HG03432 (cell line): ENCODE data around the gene FILIP1.

Experiments
- ATAC-seq: cut with Tn5 transposase; IDR thresholded peaks from one replicate; pipeline ENCODE4 v1.9.1; 2021; ENCODE audit warnings: mild to moderate bottlenecking, moderate library complexity; ENCODE audit not compliant: unreplicated experiment

Gene FILIP1

DNA sequence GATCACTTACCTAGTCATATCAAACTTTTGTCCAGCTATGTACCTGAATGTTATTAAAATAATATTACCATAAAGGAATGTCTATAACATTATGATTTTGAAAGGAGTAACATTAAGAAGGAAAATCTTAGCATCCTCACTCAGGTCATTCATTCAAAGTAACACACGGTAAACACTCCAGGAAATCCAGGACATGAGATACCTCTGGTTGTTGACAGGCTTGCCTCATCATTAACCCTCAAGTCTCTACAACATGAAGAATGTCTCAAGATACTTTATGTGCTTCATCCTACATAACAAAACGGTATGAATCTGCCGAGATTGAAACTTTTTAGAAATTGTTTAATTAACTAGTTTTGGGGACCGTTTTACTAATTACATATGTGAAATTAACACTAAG lies 690 bp upstream of the FILIP1 start:
- ATAC-seq = no peak

GRCh38 chr6:75492386-75493153 lies 1.0 kb downstream of the FILIP1 start:
- ATAC-seq = peak; percentile 30

GRCh38 chr6:75491291-75491690 lies 2.3 kb downstream of the FILIP1 start:
- no peak for ATAC-seq

DNA sequence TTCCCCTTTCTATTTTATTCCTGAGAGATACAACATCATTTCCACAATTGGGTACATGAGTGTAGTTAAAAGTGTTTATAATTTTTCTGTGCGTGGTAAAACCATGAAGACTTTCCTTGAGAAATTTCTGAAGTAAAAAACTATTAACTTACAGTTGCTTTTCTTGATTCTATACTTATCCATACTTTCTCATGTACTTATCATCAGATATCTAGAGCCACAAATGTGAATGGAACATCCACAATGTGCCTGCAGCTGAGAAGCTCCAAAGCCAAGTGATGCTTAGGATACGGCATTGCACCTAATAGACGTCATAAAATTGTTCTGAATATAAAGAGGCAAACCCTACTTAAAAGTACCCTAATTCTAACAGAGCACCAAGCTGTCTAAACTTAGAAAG lies 2.9 kb downstream of the FILIP1 start:
- no peak for ATAC-seq

DNA sequence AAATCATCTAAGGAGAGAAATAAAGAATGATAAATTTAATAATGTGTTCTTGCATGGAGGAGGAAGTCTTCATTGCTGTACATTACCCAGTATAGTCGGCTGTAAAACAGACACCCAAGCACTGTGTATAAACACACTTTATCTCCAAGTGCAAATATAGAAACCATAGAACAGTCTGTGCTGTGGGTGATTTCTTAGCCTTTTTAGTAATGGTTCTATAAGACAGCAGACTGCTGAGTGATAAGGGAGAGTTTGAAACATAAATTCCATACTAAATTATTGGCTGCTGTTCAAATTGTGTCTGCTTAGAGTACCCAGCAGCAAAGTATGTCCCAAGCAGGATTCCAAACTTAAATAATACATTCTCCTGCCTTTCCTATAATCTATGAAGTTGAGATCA lies 4.6 kb downstream of the FILIP1 start:
- no peak for ATAC-seq

- no peak for ATAC-seq
These were observed 5.6 kb downstream of the FILIP1 start for GRCh38 chr6:75488033-75488432.

GRCh38 chr6:75486850-75487518 lies 6.6 kb downstream of the FILIP1 start:
- no peak for ATAC-seq

GRCh38 chr6:75484535-75484934 lies 9.1 kb downstream of the FILIP1 start:
- peak; percentile 92 for ATAC-seq

GRCh38 chr6:75483136-75483952 lies 10.3 kb downstream of the FILIP1 start:
- no peak for ATAC-seq

GRCh38 chr6:75481936-75482593 lies 11.5 kb downstream of the FILIP1 start:
- ATAC-seq = no peak

GRCh38 chr6:75481394-75481793 lies 12.2 kb downstream of the FILIP1 start:
- ATAC-seq = no peak

DNA sequence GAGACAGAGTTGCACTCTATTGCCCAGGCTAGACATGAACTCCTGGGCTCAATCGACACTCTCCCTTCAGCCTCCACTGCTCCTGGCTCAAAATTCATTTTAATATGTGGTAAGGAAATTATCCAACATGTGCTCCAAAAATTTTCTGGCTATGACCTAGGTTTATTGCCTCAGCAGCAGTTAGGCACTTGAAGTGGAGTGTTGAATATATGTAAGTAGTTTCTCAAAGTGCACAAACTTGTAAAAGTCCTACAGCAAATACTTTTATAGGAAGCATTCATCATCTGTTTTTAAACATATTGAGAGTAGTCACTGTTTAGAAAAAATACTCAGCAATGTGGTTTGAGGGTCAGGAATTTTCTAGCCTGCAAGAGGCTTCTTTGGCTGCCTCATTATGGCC lies 13.2 kb downstream of the FILIP1 start:
- ATAC-seq = no peak

DNA sequence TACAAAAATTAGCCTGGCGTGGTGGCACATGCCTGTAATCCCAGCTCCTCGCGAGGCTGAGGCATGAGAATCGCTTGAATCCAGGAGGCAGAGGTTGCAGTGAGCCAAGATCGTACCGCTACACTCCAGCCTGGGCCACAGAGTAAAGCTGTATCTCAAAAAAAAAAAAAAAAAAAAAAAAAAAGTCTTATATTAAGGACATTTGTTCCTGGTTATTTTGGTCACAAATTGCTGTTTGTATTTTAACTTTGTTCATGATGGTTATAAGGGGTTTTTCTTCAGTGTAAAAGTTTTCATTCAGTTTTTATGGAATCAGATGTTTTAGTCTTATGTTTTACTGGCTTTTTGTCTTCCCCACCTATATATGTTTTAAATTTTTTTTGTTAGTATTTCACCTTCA lies 13.9 kb downstream of the FILIP1 start:
- no peak for ATAC-seq

DNA sequence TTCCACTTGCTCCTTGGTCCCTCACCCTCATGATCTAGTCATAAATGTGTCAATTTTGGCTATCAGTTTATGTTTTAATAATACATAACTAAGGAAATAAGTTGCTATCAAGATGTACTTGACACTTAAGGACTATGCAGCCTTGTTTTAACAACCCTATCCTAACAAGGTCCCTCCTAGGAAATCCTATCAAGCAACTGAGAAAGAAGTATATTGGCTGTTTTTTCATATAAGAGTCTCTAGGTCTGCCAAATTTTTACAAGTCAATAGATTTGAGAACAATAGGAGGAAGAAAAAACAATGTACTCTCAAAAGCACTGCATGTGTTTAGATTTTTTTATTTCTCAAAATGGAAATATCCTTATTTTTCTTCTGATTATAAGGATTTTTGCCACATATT lies 14.7 kb downstream of the FILIP1 start:
- ATAC-seq = no peak

- ATAC-seq = peak; percentile 94
These were observed 20.7 kb downstream of the FILIP1 start for GRCh38 chr6:75472885-75473284.

GRCh38 chr6:75467966-75468365 lies 25.6 kb downstream of the FILIP1 start:
- ATAC-seq = no peak

DNA sequence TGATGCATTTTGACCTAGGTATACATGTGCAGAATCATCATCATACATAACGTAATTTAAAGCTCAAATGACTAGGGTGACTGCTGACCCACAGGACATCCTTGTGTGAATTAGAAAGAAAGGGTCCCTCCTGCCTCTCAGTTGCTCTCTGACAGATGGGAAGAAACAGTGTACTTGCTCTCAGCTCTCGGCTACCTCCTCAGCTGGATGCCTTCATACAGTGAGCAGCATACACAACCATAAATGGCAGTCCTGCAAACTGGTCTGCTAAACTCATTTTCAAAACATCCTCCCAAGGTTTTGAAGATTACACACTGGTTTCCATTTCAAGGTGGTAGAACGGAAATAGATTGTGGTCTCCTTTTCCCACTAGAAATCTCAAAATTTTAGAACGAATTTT lies 26.3 kb downstream of the FILIP1 start:
- no peak for ATAC-seq

GRCh38 chr6:75466636-75467035 lies 27.0 kb downstream of the FILIP1 start:
- no peak for ATAC-seq

DNA sequence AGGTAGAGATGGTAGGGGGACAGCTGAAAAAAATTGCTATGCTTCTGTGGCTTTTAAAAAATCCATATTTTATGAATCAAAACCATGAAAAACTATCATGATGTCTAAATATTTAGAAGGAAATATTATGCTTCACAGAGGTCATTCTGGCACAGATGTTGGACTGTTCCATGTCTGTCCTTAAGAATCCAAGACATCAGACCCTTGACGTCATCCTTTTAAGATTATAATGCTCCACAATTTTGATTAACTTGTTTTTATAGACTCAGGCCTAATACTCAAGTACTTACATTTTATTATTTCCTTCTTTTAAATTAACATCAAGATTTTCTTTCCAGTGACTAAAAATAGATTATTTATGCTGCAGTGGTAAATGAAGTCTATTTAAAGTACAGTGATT lies 29.7 kb downstream of the FILIP1 start:
- no peak for ATAC-seq

DNA sequence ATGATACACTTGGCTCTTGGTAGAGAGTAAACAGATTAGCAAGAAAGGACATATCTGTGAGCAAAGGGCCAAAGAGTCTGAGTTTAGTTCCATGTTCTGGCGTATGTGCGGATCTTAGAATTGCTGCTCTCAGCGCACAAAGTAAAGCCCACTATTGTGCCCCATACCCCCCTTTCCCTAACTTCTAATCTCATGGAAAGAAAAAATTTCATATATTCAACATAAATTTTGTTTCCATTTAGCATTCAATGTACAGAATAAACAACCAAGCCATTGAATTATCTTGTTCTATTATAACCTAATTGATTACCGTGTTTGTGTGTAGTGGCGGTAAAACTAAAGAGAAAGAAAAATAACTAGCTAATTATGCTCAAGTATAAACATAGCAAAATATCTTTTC lies 30.5 kb downstream of the FILIP1 start:
- ATAC-seq = no peak

DNA sequence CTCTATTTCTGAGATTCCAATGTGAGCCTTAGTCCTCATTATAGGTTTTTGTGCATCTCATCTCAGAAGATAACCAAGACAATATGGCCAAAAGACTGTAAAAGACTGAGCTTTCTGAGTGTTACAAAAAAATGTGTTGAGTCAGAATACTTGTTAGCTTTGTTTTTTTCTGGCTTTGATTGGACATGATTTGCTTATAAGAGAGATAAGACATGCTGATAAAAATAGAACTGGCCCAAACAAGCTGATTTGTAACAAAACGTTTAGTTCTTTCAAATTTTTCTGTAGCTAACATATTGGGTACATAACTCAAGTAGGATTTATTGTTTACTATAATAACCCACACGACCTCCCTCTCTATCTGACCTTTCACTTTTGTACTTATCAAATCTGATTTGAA lies 32.9 kb downstream of the FILIP1 start:
- no peak for ATAC-seq
